Natural killer cell (primary cell): ENCODE data around the gene SELENOI. TPM values are rescaled to one million over a fixed set of nuclear protein-coding genes. Genes with fewer than 3 reads are reported as not detected.
"Not testable (repeated sequence)": the region's sequence is repeated elsewhere in the genome, so short reads cannot be mapped to it uniquely, and the experiment has no call there.

Experiments
- ATAC-seq, 3 donors: fragments of 150-1000 bp in 2 of 3; fragments of 200-7000 bp in 1 of 3; cut with Tn5 transposase; 1 replicate in 1 of 3; 2 replicates in 2 of 3; pipeline ENCODE4 v1.10.0; 2021; ENCODE audit warnings: mild to moderate bottlenecking in 2 of 3, moderate library complexity in 2 of 3
- DNase-seq, 2 donors: peaks; one replicate each; pipeline versions ENCODE4 v3.0.0 to v3.0.0-alpha.2; 2013 to 2021; ENCODE audit warnings: mixed read lengths in 1 of 2
- H3K27ac ChIP-seq: one replicate; pipeline ENCODE4 v1.5.1; 2013; ENCODE audit warnings: mild to moderate bottlenecking, low read length
- H3K27me3 ChIP-seq: one replicate; pipeline ENCODE4 v1.6.1; 2013; ENCODE audit warnings: low read length; ENCODE audit not compliant: control insufficient read depth, insufficient read depth
- H3K36me3 ChIP-seq: one replicate; pipeline ENCODE4 v1.6.1; 2013; ENCODE audit warnings: low read length; ENCODE audit not compliant: control insufficient read depth, insufficient read depth
- H3K4me1 ChIP-seq: one replicate; pipeline ENCODE4 v1.6.1; 2013; ENCODE audit warnings: low read length; ENCODE audit not compliant: control insufficient read depth, insufficient read depth
- H3K4me3 ChIP-seq: one replicate; pipeline ENCODE4 v1.5.1; 2013; ENCODE audit warnings: low read length
- H3K9me3 ChIP-seq: one replicate; pipeline ENCODE4 v1.6.1; 2013; ENCODE audit warnings: low read length; ENCODE audit not compliant: control insufficient read depth, insufficient read depth
- H3K27ac Mint-ChIP-seq, 2 donors: one replicate each; pipeline ENCODE4 v1.8.0; 2022; ENCODE audit warnings: mild to moderate bottlenecking in 2 of 2, mixed read lengths in 2 of 2, moderate library complexity in 1 of 2
- H3K27me3 Mint-ChIP-seq, 2 donors: one replicate each; pipeline ENCODE4 v1.8.0; 2022; ENCODE audit warnings: low read depth in 2 of 2, mixed read lengths in 2 of 2
- H3K36me3 Mint-ChIP-seq: one replicate; pipeline ENCODE4 v1.8.0; 2022; ENCODE audit warnings: mixed read lengths
- H3K4me1 Mint-ChIP-seq, 2 donors: one replicate each; pipeline ENCODE4 v1.8.0; 2022; ENCODE audit warnings: mixed read lengths in 2 of 2
- H3K4me3 Mint-ChIP-seq: one replicate; pipeline ENCODE4 v1.8.0; 2022; ENCODE audit warnings: mild to moderate bottlenecking, moderate library complexity, mixed read lengths
- H3K9me3 Mint-ChIP-seq, 2 donors: one replicate each; pipeline ENCODE4 v1.8.0; 2022; ENCODE audit warnings: mixed read lengths in 2 of 2
- CTCF ChIP-seq: fragments of 200-600 bp; IDR thresholded peaks from one replicate; pipeline ENCODE4 v1.8.0; 2022; ENCODE audit warnings: antibody characterized with exemption
- WGBS: methylation state at CpG from one replicate; pipeline ENCODE4 v1.1.7; 2013; ENCODE audit warnings: missing lambda C conversion rate; ENCODE audit not compliant: insufficient coverage; 5-methylcytosine and 5-hydroxymethylcytosine counted together
- intact Hi-C: fragments of 100-400 bp; cut with micrococcal nuclease; formaldehyde crosslinking; loops from one replicate; pipeline ENCODE4 v1.14.2; 2022
- total RNA-seq, 4 donors: library from RNA; stranded (reverse); fragments of 120-200 nt in 1 of 4; gene quantifications; one replicate each; pipeline versions ENCODE4 v1.2.3 to v1.2.4, GENCODE V29; 2013 to 2022

SELENOI gene
- total RNA-seq, 3 donors from 2014 or later (not counting 1 experiment from before 2014, with no cell fraction given), result 28.1 to 47.6 (median 36.4) TPM

DNA sequence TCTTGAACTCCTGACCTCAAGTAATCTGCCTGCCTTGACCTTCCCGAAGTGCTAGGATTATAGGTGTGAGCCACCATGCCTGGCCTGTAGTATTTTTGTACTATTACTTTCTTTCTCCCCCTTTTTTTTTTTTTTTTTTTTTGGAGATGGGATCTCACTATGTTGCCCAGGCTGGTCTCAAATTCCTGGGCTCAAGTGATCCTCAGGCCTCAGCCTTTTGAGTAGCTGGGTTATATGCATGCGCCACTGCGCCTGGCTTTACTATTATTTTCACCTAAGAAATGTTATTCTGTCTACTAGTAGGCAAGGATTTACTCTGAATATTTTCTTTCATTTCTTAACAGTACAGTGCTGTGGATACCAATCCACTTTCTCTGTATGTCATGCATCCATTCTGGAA, 18.0 kb downstream of the SELENOI start:
- ATAC-seq (no peak), DNase-seq (no peak)
- Histone ChIP-seq H3K4me1 (no peaks in the 10 kb centered on the region), H3K27me3 (no peaks in the 10 kb centered on the region), H3K36me3 (peaks cover 26% of the 10 kb centered on the region), H3K27ac (no peak overlapping the region), H3K4me3 (no peak overlapping the region), H3K9me3 (no peaks in the 10 kb centered on the region)
- no peak overlapping the region for H3K27ac Mint-ChIP-seq
- no peaks in the 10 kb centered on the region for H3K27me3 Mint-ChIP-seq
- no peak overlapping the region for H3K4me3 Mint-ChIP-seq
- no peak for TF ChIP-seq CTCF
- intact Hi-C loops, result no loop called here
- H3K36me3 Mint-ChIP-seq, result no peaks in the 10 kb centered on the region
- H3K9me3 Mint-ChIP-seq, result no peaks in the 10 kb centered on the region
- WGBS, result 80% methylated on average over 2 of the region's 3 CpGs
- peaks cover 28 to 35% of the 10 kb centered on the region in 2 donors for H3K4me1 Mint-ChIP-seq

DNA sequence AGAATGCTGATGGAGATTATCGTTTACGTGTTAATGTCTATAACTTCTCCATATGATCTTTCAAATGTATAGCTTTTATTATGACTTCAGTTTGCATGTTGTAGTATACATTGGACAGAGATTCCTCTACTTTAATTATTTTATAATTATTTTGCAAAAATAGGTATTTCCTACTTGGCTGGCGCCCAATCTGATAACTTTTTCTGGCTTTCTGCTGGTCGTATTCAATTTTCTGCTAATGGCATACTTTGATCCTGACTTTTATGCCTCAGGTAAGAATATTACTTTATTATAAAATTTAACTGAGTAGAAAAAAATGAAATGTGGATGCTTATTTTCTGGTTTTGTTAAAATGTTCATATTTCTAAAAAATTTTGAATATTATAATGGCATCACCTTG, 18.7 kb downstream of the SELENOI start:
- Histone ChIP-seq H3K4me3 (no peak overlapping the region), H3K4me1 (no peaks in the 10 kb centered on the region), H3K27ac (no peak overlapping the region), H3K9me3 (no peaks in the 10 kb centered on the region), H3K36me3 (peaks cover 33% of the 10 kb centered on the region), H3K27me3 (no peaks in the 10 kb centered on the region)
- H3K27me3 Mint-ChIP-seq, result no peaks in the 10 kb centered on the region
- ATAC-seq, result no peak
- intact Hi-C loops, result no loop called here
- H3K36me3 Mint-ChIP-seq, result no peaks in the 10 kb centered on the region
- no peak for DNase-seq
- H3K9me3 Mint-ChIP-seq, result no peaks in the 10 kb centered on the region
- WGBS, result 100% methylated on average over 2 of the region's 4 CpGs
- H3K4me1 Mint-ChIP-seq, result peaks cover 20 to 28% of the 10 kb centered on the region in 2 donors
- no peak overlapping the region for H3K4me3 Mint-ChIP-seq
- no peak overlapping the region for H3K27ac Mint-ChIP-seq
- TF ChIP-seq CTCF, result no peak

- no peaks in the 10 kb centered on the region for H3K9me3 Mint-ChIP-seq
- no peak overlapping the region for H3K4me3 Mint-ChIP-seq
- no peak overlapping the region for H3K27ac ChIP-seq
- no peak for ATAC-seq
- no peaks in the 10 kb centered on the region for H3K36me3 Mint-ChIP-seq
- intact Hi-C loops, result no loop called here
- no peaks in the 10 kb centered on the region for H3K4me1 ChIP-seq
- no peak for DNase-seq
- no peak overlapping the region for H3K4me3 ChIP-seq
- H3K4me1 Mint-ChIP-seq, result peaks cover 9 to 14% of the 10 kb centered on the region in 2 donors
- peaks cover 33% of the 10 kb centered on the region for H3K36me3 ChIP-seq
- no peaks in the 10 kb centered on the region for H3K27me3 ChIP-seq
- no peak overlapping the region for H3K27ac Mint-ChIP-seq
- TF ChIP-seq CTCF, result no peak
- no peaks in the 10 kb centered on the region for H3K9me3 ChIP-seq
- no peaks in the 10 kb centered on the region for H3K27me3 Mint-ChIP-seq
- 100% methylated on average over 1 of the region's 5 CpGs for WGBS
These were observed 21.0 kb downstream of the SELENOI start for GRCh38 chr2:26366957-26367356.

DNA sequence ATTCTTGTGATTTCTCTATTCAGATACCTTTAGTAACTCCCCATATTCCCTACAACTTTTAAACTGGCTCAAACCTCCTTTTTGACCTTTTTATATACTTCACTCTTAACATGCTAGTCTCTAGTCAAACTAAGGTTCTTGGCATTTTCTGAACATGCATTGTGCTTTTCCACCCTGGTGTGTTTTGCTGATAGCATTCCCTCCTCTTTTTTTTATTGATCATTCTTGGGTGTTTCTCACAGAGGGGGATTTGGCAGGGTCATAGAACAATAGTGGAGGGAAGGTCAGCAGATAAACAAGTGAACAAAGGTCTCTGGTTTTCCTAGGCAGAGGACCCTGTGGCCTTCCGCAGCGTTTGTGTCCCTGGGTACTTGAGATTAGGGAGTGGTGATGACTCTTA, 23.7 kb downstream of the SELENOI start:
- H3K4me1 Mint-ChIP-seq, H3K9me3 ChIP-seq, H3K27me3 Mint-ChIP-seq, H3K27ac ChIP-seq, DNase-seq, H3K27ac Mint-ChIP-seq, ATAC-seq, intact Hi-C loops, H3K27me3 ChIP-seq, H3K4me3 ChIP-seq, H3K9me3 Mint-ChIP-seq, H3K4me3 Mint-ChIP-seq, H3K4me1 ChIP-seq, H3K36me3 Mint-ChIP-seq: not testable (repeated sequence)
- WGBS, result no CpG with 5 or more reads among the region's 2 CpGs
- peaks cover 48% of the 10 kb centered on the region for H3K36me3 ChIP-seq

DNA sequence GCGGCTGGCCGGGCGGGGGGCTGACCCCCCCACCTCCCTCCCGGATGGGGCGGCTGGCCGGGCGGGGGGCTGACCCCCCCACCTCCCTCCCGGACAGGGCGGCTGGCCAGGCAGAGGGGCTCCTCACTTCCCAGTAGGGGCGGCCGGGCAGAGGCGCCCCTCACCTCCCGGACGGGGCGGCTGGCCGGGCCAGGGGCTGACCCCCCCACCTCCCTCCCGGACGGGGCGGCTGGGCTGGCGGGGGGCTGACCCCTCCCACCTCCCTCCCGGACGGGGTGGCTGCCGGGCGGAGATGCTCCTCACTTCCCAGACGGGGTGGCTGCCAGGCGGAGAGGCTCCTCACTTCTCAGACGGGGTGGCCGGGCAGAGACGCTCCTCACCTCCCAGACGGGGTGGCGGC, 25.0 kb downstream of the SELENOI start:
- H3K4me1 ChIP-seq, H3K27me3 Mint-ChIP-seq, H3K9me3 ChIP-seq, ATAC-seq, intact Hi-C loops, H3K4me1 Mint-ChIP-seq, H3K36me3 Mint-ChIP-seq, H3K27ac ChIP-seq, H3K27me3 ChIP-seq, H3K4me3 ChIP-seq, H3K27ac Mint-ChIP-seq, DNase-seq, H3K4me3 Mint-ChIP-seq, H3K9me3 Mint-ChIP-seq: not testable (repeated sequence)
- 96% methylated on average over 9 of the region's 31 CpGs for WGBS
- H3K36me3 ChIP-seq, result peaks cover 59% of the 10 kb centered on the region
